ENCODE measurements around the gene OR2AK2. TPM values are rescaled to one million over a fixed set of nuclear protein-coding genes. Genes with fewer than 3 reads are reported as not detected.

The OR2AK2 gene, protein sequence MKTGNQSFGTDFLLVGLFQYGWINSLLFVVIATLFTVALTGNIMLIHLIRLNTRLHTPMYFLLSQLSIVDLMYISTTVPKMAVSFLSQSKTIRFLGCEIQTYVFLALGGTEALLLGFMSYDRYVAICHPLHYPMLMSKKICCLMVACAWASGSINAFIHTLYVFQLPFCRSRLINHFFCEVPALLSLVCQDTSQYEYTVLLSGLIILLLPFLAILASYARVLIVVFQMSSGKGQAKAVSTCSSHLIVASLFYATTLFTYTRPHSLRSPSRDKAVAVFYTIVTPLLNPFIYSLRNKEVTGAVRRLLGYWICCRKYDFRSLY
- 2.1 TPM for total RNA-seq

GRCh38 chr1:247964933-247965332, at the start of gene OR2AK2:
OR2AK2 (plus strand) TSS chr1:247965233; CDS start chr1:247965377, 144 bp downstream.

DNA sequence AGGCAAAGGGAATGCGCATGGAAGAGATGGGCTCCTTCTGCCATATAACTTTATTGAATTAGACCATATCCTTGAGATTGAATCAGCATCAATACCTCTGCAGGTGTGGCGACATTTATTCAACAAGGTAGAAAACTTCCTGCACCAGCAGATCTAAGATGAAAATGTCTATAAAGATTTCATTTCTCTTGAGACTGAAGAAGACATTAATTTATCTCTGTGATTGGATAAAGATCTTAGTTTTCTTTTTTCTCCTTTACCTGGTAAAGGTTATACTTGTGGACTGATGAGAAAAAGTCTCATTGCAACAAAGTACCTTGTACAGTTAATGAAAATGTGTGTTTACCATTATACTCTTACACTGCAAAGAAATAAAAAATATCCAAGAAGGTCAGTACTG, 45.1 kb upstream of the OR2AK2 start, which contains the start of gene OR2T8:
OR2T8 (plus strand) TSS at position 301 of the 400 bp plus-strand sequence. CDS start 766 bp downstream, outside the sequence.

GRCh38 chr1:247924868-247925267, 40.2 kb upstream of the OR2AK2 start, which contains the start of gene OR2AJ1:
OR2AJ1 (plus strand) TSS chr1:247924889; CDS start chr1:247933769, 8,880 bp downstream.

GRCh38 chr1:247948558-247948957, 16.5 kb upstream of the OR2AK2 start, which contains the start of gene OR2L8:
OR2L8 (plus strand) TSS chr1:247948858; CDS start chr1:247948858, 0 bp downstream.

DNA sequence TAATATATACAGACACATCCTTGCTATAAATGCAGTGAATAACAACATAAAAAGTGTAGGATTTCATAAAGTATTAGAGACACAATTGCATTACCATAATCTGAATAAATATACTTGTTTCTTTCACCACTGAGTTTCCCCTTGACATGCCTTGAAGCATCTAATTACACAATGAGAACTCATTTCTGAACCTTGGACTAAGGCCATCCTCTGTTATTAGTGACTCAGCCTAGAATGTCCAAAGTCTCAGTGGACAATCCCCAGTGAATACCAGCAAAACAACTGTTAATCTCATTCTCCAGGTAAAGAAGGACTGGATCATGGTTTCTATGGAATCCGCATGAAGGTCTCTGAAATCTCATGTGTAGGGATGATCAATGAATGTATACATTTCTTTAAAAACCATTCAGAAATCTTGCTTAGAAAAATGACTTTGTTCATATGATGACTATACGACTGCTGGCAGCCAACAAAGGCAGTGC, 48.2 kb downstream of the OR2AK2 start, which contains the start of gene OR2L5:
OR2L5 (plus strand) TSS at position 432 of the 482 bp plus-strand sequence. CDS start 8,288 bp downstream, outside the sequence.

Small RNAs within 50 kb of the gene (small RNA-seq; reads per million reads assigned to genes)
- gene RF00019: not detected

Other genes starting within 250 kb of the OR2AK2 start
- gene OR6F1, start 248.6 kb upstream of the OR2AK2 start, total RNA-seq: not detected
- gene OR14K1, start 226.6 kb upstream of the OR2AK2 start, total RNA-seq: not detected
- not detected for gene OR14A2, start 217.1 kb upstream of the OR2AK2 start, total RNA-seq
- gene OR1C1, start 204.7 kb upstream of the OR2AK2 start, total RNA-seq: not detected
- not detected for gene OR14A16, start 141.1 kb upstream of the OR2AK2 start, total RNA-seq
- gene OR11L1, start 123.3 kb upstream of the OR2AK2 start, total RNA-seq: not detected
- 8.3 TPM for gene TRIM58, start 108.0 kb upstream of the OR2AK2 start, total RNA-seq
- 6.0 TPM for gene OR2W3, start 69.6 kb upstream of the OR2AK2 start, total RNA-seq
- not detected for gene OR2T8, start 45.0 kb upstream of the OR2AK2 start, total RNA-seq
- not detected for gene OR2AJ1, start 40.3 kb upstream of the OR2AK2 start, total RNA-seq
- 2.5 TPM for gene OR2L8, start 16.4 kb upstream of the OR2AK2 start, total RNA-seq
- 1.8 TPM for gene OR2L5, start 48.4 kb downstream of the OR2AK2 start, total RNA-seq
- gene OR2L2, start 64.8 kb downstream of the OR2AK2 start, total RNA-seq: 0.92 TPM
- gene OR2L3, start 81.6 kb downstream of the OR2AK2 start, total RNA-seq: 0.92 TPM
- 5.5 TPM for gene OR2L13, start 130.0 kb downstream of the OR2AK2 start, total RNA-seq
- not detected for gene OR2M5, start 179.9 kb downstream of the OR2AK2 start, total RNA-seq
- gene OR2M2, start 209.6 kb downstream of the OR2AK2 start, total RNA-seq: not detected
- 0.46 TPM for gene OR2M3, start 232.0 kb downstream of the OR2AK2 start, total RNA-seq